ENCODE data around the gene IL12B. TPM values are rescaled to one million over a fixed set of nuclear protein-coding genes. Genes with fewer than 3 reads are reported as not detected.
A peak's percentile ranks its signal among the peaks of the same experiment; 100 is the strongest.
"Not testable (repeated sequence)": the region's sequence is repeated elsewhere in the genome, so short reads cannot be mapped to it uniquely, and the experiment has no call there.

Gene IL12B
- total RNA-seq, 1 donor from 2014 or later = not detected

DNA sequence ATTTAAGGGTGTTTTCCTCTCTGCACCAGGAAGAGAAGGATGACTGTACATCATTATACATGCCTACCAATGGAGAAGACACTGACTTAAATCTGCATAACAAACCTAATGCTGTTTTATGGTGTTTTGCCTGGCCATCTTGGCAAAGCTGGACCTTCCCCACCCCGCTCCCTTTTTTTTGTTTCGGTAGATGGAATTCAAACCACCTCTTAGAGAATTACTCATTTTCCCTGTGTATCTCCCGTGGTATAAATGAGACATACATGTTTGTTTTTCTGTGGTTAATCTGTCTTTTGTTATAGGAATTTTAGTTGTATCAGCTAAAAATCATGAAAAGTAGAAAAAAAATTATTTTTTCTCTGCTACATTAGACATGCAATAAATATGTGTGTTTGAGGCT lies 28.8 kb downstream of the IL12B start:
- DNase-seq (ENCODE audit: low spot score) (no peak), ATAC-seq (no peak)

DNA sequence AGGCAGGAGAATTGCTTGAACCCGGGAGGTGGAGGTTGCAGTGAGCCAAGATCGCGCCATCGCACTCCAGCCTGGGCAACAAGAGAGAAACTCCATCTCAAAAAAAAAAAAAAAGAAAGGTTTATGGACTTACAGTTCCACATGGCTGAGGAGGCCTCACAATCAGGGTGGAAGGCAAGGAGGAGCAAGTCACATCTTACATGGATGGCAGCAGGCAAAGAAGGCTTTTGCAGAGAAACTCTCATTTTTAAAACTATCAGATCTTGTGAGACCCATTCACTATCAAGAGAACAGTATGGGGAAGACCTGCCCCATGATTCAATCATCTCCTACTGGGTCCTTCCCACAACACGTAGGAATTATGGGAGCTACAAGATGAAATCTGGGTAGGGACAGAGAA lies 33.0 kb downstream of the IL12B start:
- DNase-seq (ENCODE audit: low spot score); ATAC-seq: not testable (repeated sequence)

DNA sequence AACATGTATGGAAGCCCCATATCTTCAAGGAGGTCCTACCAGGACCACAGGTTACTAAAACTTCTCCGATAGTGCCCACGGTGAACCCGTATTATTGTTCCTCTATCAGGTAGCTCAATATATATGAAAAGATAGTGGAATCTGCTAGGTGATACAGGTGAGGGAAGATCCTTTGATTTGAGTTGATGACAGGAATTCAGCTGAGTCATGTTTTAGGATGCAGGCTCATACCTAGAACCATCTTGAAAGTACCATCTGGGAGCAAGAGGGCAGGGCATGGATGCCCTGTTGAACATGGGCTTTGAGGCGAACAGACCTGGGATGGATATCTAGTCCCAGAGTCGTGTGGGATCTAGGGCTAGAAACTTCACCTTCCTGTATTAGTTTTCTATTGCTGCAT lies 35.4 kb downstream of the IL12B start:
- DNase-seq (ENCODE audit: low spot score) (no peak), ATAC-seq (no peak)

- DNase-seq (ENCODE audit: low spot score) = no peak
- ATAC-seq = no peak
Observed at GRCh38 chr5:159290741-159291140, 39.5 kb downstream of the IL12B start.

GRCh38 chr5:159286420-159287035 lies 43.8 kb downstream of the IL12B start:
- ATAC-seq = peak; percentile 65
- DNase-seq (ENCODE audit: low spot score) = no peak

DNA sequence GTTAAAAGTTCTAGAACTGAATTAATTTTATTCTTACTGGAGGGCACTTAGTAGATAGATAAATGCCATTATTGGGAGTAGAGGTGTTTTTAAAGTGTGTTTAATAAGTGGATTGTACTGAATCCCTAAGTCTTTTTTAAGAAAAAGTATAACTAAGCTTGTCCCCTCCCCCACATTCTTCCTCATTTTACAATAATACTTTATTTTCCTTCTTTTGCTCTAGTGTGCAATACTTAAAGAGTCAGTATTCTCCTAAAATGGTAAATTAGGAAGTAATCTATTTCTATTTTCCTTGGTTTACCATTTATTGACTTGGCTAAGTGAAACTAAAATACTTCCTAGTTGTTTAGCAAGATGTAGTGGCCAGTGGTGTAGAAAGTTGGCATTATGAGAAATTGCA lies 55.6 kb downstream of the IL12B start:
- DNase-seq (ENCODE audit: low spot score) = no peak
- no peak for ATAC-seq

DNA sequence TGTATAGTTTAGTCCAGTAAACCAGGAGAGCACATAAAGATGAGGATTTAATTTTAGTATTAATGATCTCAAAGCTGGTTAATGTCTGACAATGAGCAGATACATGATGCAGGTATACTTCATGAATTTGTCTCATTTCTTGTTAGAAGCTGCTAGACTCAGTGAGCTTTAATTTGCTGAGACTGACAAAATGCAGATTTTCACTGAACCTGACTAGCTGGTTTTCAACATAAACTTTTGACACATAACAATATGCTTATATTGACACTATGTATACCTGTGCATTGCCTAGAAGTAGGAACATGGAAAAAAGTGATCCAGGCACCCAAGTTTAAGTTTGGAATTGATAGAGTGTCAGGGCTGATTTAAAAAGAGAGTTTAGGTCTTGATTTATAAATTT lies 56.4 kb downstream of the IL12B start:
- DNase-seq (ENCODE audit: low spot score) (no peak), ATAC-seq (no peak)

GRCh38 chr5:159269723-159270122 lies 60.6 kb downstream of the IL12B start:
- DNase-seq (ENCODE audit: low spot score) (no peak), ATAC-seq (no peak)

DNA sequence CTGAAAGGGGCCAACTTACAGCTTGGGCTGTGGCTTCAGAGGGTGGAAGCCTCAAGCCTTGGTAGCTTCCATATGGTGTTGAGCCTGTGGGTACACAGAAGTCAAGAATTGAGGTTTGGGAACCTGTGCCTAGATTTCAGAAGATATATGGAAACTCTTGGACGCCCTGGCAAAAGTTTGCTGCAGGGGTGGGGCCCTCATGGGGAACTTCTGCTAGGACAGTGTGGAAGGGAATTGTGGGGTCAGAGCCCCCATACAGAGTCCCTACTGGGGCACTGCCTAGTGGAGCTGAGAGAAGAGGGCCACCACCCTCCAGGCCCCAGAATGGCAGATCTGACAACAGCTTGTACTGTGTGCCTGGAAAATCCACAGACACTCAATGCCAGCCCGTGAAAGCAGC lies 63.5 kb downstream of the IL12B start:
- DNase-seq (ENCODE audit: low spot score); ATAC-seq: not testable (repeated sequence)

Other genes with a start within 250 kb of the IL12B start
- gene EBF1, start 230.6 kb downstream of the IL12B start, total RNA-seq = 0.55 TPM
- gene RNF145, start 120.9 kb downstream of the IL12B start, total RNA-seq = 8.4 TPM
- 5.9 TPM for gene UBLCP1, start 67.2 kb downstream of the IL12B start, total RNA-seq

All from left lobe of liver (tissue), 2 donors.